HG03097 (cell line): ENCODE data around the gene SMG6.
A peak's percentile ranks its signal among the peaks of the same experiment; 100 is the strongest.

Experiments
- ATAC-seq: cut with Tn5 transposase; IDR thresholded peaks from one replicate; pipeline ENCODE4 v1.9.1; 2021; ENCODE audit not compliant: unreplicated experiment, low FRiP score

The SMG6 gene

GRCh38 chr17:2113279-2113622 lies 190.3 kb downstream of the SMG6 start:
- ATAC-seq, result no peak

- no peak for ATAC-seq
Measured at GRCh38 chr17:2111691-2112090, 191.9 kb downstream of the SMG6 start.

- no peak for ATAC-seq
Measured at GRCh38 chr17:2110436-2110835, 193.1 kb downstream of the SMG6 start.

DNA sequence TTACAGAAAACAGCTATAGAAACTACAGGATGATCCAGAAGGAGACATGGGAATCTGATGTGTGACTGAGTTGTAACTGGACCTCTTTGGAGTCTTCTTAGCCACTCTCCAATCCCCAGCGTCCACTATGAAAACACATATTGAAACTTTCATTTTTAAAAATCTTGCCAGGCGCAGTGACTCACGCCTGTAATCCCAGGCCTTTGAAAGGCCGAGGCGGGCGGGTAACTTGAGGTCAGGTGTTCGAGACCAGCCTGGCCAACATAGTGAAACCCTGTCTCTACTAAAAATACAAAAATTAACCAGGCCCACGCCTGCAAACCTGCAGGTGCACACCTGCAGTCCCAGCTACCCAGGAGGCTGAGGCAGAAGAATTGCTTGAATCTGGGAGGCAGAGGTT lies 195.4 kb downstream of the SMG6 start:
- no peak for ATAC-seq

GRCh38 chr17:2107506-2107905 lies 196.1 kb downstream of the SMG6 start:
- ATAC-seq, result no peak

- ATAC-seq, result no peak
Measured at GRCh38 chr17:2107050-2107449, 196.5 kb downstream of the SMG6 start.

DNA sequence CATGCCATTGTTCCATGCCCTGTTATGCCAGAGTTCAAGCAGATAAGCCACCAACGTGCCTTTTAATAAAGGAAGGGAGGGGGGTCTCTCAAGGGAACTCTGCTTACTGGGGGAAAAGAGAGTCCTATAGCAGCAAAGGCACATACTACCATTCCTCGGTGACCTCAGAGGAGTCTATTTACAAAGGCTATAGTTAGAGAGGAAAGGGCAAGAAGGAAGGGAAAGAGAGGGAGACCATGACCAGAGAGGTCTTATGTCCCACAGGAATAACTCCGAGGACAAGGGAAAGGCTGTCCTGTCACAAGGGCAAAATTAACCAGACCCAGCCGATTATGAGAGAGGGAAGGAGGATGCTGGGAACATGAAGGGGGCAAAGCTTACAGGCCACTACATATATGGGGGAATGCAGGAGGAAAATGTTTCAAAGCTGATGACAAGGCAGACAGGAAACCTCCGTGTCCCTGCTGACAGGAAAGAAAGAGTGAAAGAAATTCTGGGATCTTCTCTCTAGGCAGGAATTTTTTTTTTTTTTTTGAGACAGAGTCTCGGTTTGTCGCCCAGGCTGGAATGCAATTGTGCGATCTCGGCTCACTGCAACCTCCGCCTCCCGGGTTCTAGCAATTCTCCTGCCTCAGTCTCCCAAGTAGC lies 197.2 kb downstream of the SMG6 start:
- ATAC-seq, result no peak

- no peak for ATAC-seq
Measured at GRCh38 chr17:2105663-2106062, 197.9 kb downstream of the SMG6 start.

- ATAC-seq, result no peak
Measured at GRCh38 chr17:2102931-2103809, 200.4 kb downstream of the SMG6 start.

- ATAC-seq, result no peak
Measured at GRCh38 chr17:2101448-2102257, 201.9 kb downstream of the SMG6 start.

DNA sequence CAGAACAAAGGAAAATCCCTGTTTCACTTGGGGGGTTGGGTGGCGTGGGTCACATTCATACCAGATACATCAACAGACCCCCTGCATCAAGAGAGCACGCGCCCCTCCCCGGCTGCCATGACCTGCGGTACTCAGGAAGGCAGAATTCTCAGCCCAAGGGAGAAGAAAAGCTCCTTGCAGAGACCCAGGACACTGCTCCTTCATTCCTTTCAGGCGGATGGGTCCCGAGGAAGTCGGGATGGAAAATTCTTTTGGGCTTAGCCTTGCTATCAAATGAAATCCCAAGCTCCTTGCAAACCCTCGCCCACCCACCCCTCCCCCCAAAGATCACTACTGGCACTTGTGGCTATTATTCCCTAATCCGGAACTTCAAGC lies 208.1 kb downstream of the SMG6 start:
- no peak for ATAC-seq

- no peak for ATAC-seq
Measured at GRCh38 chr17:2094891-2095535, 208.6 kb downstream of the SMG6 start.

DNA sequence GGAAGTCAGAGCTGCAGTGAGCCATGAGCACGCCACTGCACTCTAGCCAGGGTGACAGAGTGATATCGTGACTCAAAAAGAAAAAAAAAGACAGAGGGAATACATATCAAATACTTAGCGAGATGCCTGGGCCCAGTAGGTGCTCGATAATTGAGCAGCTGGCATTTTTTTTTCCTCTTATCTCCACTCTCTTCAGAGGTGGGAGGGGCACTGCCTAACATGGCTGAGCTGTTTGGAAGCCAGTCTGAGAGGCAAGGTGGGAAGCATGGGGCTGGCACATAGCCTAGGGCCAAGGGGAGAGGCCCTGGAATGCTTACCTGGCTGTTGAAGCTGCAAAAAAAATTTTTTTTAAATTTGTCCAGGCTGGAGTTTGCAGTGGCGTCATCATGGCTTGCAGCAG lies 210.2 kb downstream of the SMG6 start:
- no peak for ATAC-seq

- no peak for ATAC-seq
Measured at GRCh38 chr17:2092253-2092652, 211.3 kb downstream of the SMG6 start.

GRCh38 chr17:2090804-2091534 lies 212.6 kb downstream of the SMG6 start:
- ATAC-seq, result no peak

- ATAC-seq, result no peak
Measured at GRCh38 chr17:2090210-2090641, 213.4 kb downstream of the SMG6 start.

DNA sequence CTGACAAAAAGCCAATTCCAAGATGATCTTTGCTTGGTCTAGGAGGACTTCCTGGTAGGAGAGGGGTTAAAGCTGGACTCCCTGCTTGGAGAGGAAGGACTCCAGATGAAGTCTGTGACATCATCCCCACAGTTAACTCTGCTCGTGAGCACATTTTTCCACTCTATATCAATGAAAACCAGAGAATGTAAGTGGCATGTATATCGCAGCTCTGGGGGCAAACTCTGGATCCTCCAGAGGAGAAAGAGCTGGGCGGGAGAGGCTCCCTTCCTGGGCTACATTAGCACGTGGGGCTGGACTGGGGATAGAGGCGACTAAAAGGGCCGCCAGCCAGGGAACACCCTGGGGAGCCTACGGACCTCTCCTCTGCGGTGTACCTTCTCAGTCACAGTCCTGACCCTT lies 214.6 kb downstream of the SMG6 start:
- peak; percentile 13 for ATAC-seq

DNA sequence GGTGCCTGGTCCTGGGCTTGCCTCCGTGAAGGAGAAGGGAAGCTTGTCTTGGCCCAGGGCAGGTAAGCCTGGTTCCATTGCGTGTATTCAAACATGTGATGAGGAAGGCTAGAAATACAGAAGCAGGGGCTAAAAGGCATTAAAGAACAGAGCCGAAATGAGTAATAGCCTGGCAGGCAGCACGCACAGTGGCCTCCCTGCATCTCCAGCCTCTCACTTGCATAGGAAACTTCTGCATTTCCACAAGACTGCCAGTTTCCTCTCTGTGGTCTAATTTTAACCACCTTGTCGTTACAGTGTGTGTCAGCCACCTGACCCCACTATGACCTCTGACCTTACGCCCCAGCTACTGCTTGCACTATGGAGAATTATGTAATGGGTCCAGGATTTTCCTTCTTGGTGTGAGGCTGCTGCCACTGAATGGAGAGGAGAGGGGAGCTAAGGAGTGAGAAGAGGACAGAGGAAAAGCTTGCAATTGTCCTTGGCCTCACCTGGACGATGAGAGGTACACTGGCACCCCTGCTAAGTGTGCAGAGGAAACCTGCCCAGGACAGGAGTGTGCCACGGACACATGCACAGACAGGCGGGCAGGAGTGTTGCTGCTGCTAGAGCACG lies 215.9 kb downstream of the SMG6 start:
- ATAC-seq, result peak; percentile 47

- no peak for ATAC-seq
Measured at GRCh38 chr17:2086306-2086705, 217.3 kb downstream of the SMG6 start.

- no peak for ATAC-seq
Measured at GRCh38 chr17:2085648-2085949, 218.0 kb downstream of the SMG6 start.
